ENCODE measurements around the gene RFTN1.
A peak's percentile ranks its signal among the peaks of the same experiment; 100 is the strongest.

RFTN1 gene

GRCh38 chr3:16481546-16481897, 32.0 kb downstream of the RFTN1 start:
- peaks cover 100% of the 10 kb centered on the region for H3K4me1 ChIP-seq (ENCODE audit: control insufficient read depth, low read length)
- peaks cover 100% of the 10 kb centered on the region for H3K79me2 ChIP-seq (ENCODE audit: control insufficient read depth, low read length)
- H3K9me3 ChIP-seq (ENCODE audit: control insufficient read depth, insufficient read depth, low read length), result no peaks in the 10 kb centered on the region
- TF ChIP-seq EZH2phosphoT487 (IDR thresholded peaks at IDR 0.05; ENCODE audit: borderline replicate concordance, low read length) (no peak), CTCF (IDR thresholded peaks at IDR 0.05; ENCODE audit: low read depth, low read length, poor library complexity, severe bottlenecking) (no peak)
- peaks cover 46% of the 10 kb centered on the region for H4K20me1 ChIP-seq (ENCODE audit: control insufficient read depth, insufficient read depth, low read depth, low read length)
- no peaks in the 10 kb centered on the region for H3K9me2 ChIP-seq (replicated peaks; ENCODE audit: control insufficient read depth, low read length)
- H3K27me3 ChIP-seq (ENCODE audit: control insufficient read depth, low read length), result no peaks in the 10 kb centered on the region
- H3K4me2 ChIP-seq (ENCODE audit: low read length), result peak overlapping the region; percentile 56
- H3K27ac ChIP-seq (ENCODE audit: low read depth, low read length), result peak overlapping the region; percentile 57
- H3K4me3 ChIP-seq (ENCODE audit: low read length), result peak overlapping the region; percentile 38
- H3F3A ChIP-seq (ENCODE audit: control insufficient read depth, insufficient read depth), result peaks cover 19% of the 10 kb centered on the region
- peaks cover 100% of the 10 kb centered on the region for H3K36me3 ChIP-seq (ENCODE audit: control insufficient read depth, low read length)

GRCh38 chr3:16480861-16481545, 32.5 kb downstream of the RFTN1 start:
- peaks cover 100% of the 10 kb centered on the region for H3K4me1 ChIP-seq (ENCODE audit: control insufficient read depth, low read length)
- H3K27ac ChIP-seq (ENCODE audit: low read depth, low read length), result peak overlapping the region; percentile 57
- H3K36me3 ChIP-seq (ENCODE audit: control insufficient read depth, low read length), result peaks cover 100% of the 10 kb centered on the region
- H4K20me1 ChIP-seq (ENCODE audit: control insufficient read depth, insufficient read depth, low read depth, low read length), result peaks cover 51% of the 10 kb centered on the region
- peaks cover 100% of the 10 kb centered on the region for H3K79me2 ChIP-seq (ENCODE audit: control insufficient read depth, low read length)
- H3F3A ChIP-seq (ENCODE audit: control insufficient read depth, insufficient read depth), result peaks cover 16% of the 10 kb centered on the region
- no peak for TF ChIP-seq EZH2phosphoT487 (IDR thresholded peaks at IDR 0.05; ENCODE audit: borderline replicate concordance, low read length)
- no peak for TF ChIP-seq CTCF (IDR thresholded peaks at IDR 0.05; ENCODE audit: low read depth, low read length, poor library complexity, severe bottlenecking)
- H3K27me3 ChIP-seq (ENCODE audit: control insufficient read depth, low read length), result no peaks in the 10 kb centered on the region
- H3K9me2 ChIP-seq (replicated peaks; ENCODE audit: control insufficient read depth, low read length), result no peaks in the 10 kb centered on the region
- peak overlapping the region; percentile 56 for H3K4me2 ChIP-seq (ENCODE audit: low read length)
- H3K9me3 ChIP-seq (ENCODE audit: control insufficient read depth, insufficient read depth, low read length), result no peaks in the 10 kb centered on the region
- H3K4me3 ChIP-seq (ENCODE audit: low read length), result peak overlapping the region; percentile 38

GRCh38 chr3:16478516-16478915, 35.0 kb downstream of the RFTN1 start:
- Histone ChIP-seq H3K27ac (ENCODE audit: low read depth, low read length) (no peak overlapping the region), H3K36me3 (ENCODE audit: control insufficient read depth, low read length) (peaks cover 100% of the 10 kb centered on the region), H3K27me3 (ENCODE audit: control insufficient read depth, low read length) (no peaks in the 10 kb centered on the region), H3K4me3 (ENCODE audit: low read length) (no peak overlapping the region), H4K20me1 (ENCODE audit: control insufficient read depth, insufficient read depth, low read depth, low read length) (peaks cover 34% of the 10 kb centered on the region), H3K4me1 (ENCODE audit: control insufficient read depth, low read length) (peaks cover 100% of the 10 kb centered on the region), H3K9me2 (replicated peaks; ENCODE audit: control insufficient read depth, low read length) (no peaks in the 10 kb centered on the region), H3F3A (ENCODE audit: control insufficient read depth, insufficient read depth) (peaks cover 6% of the 10 kb centered on the region), H3K79me2 (ENCODE audit: control insufficient read depth, low read length) (peaks cover 100% of the 10 kb centered on the region), H3K9me3 (ENCODE audit: control insufficient read depth, insufficient read depth, low read length) (no peaks in the 10 kb centered on the region), H3K4me2 (ENCODE audit: low read length) (no peak overlapping the region)
- no peak for TF ChIP-seq CTCF (IDR thresholded peaks at IDR 0.05; ENCODE audit: low read depth, low read length, poor library complexity, severe bottlenecking)
- no peak for TF ChIP-seq EZH2phosphoT487 (IDR thresholded peaks at IDR 0.05; ENCODE audit: borderline replicate concordance, low read length)

Data from DOHH2 (cell line).